Osteocyte (in vitro differentiated cells): ENCODE results near the gene PIK3C2B. TPM values are rescaled to one million over a fixed set of nuclear protein-coding genes. Genes with fewer than 3 reads are reported as not detected.

Experiments used
- DNase-seq: peaks from one replicate; pipeline ENCODE4 v3.0.0; 2021; ENCODE audit warnings: mixed read lengths; ENCODE audit not compliant: unreplicated experiment; ENCODE audit errors: extremely low spot score
- H3K27ac Mint-ChIP-seq: one replicate; pipeline ENCODE4 v1.8.0; 2021; ENCODE audit warnings: mild to moderate bottlenecking, mixed read lengths; ENCODE audit not compliant: unreplicated experiment
- H3K27me3 Mint-ChIP-seq: one replicate; pipeline ENCODE4 v1.8.0; 2021; ENCODE audit warnings: mixed read lengths; ENCODE audit not compliant: unreplicated experiment
- H3K36me3 Mint-ChIP-seq: one replicate; pipeline ENCODE4 v1.8.0; 2021; ENCODE audit warnings: mixed read lengths; ENCODE audit not compliant: unreplicated experiment
- H3K4me1 Mint-ChIP-seq: one replicate; pipeline ENCODE4 v1.8.0; 2021; ENCODE audit warnings: mixed read lengths; ENCODE audit not compliant: unreplicated experiment
- H3K4me3 Mint-ChIP-seq: one replicate; pipeline ENCODE4 v1.8.0; 2021; ENCODE audit warnings: mild to moderate bottlenecking, moderate library complexity, mixed read lengths; ENCODE audit not compliant: unreplicated experiment
- H3K9me3 Mint-ChIP-seq: one replicate; pipeline ENCODE4 v1.8.0; 2021; ENCODE audit warnings: mixed read lengths; ENCODE audit not compliant: unreplicated experiment
- long read RNA-seq: library from polyadenylated mRNA; unstranded; transcript quantifications from one replicate; pipeline ENCODE4 v2.0.0, GENCODE V29; 2021
- total RNA-seq: library from RNA; stranded (reverse); gene quantifications from 2 replicates; pipeline ENCODE4 v1.2.1, GENCODE V29; 2021
- TF ChIP-seq, protein P1 (sequence below): fragments of 200-600 bp; sonication (generic); IDR thresholded peaks from 2 replicates; pipeline ENCODE4 v1.5.0; 2021; ENCODE audit warnings: antibody characterized with exemption, mild to moderate bottlenecking, moderate library complexity

Gene PIK3C2B, protein sequence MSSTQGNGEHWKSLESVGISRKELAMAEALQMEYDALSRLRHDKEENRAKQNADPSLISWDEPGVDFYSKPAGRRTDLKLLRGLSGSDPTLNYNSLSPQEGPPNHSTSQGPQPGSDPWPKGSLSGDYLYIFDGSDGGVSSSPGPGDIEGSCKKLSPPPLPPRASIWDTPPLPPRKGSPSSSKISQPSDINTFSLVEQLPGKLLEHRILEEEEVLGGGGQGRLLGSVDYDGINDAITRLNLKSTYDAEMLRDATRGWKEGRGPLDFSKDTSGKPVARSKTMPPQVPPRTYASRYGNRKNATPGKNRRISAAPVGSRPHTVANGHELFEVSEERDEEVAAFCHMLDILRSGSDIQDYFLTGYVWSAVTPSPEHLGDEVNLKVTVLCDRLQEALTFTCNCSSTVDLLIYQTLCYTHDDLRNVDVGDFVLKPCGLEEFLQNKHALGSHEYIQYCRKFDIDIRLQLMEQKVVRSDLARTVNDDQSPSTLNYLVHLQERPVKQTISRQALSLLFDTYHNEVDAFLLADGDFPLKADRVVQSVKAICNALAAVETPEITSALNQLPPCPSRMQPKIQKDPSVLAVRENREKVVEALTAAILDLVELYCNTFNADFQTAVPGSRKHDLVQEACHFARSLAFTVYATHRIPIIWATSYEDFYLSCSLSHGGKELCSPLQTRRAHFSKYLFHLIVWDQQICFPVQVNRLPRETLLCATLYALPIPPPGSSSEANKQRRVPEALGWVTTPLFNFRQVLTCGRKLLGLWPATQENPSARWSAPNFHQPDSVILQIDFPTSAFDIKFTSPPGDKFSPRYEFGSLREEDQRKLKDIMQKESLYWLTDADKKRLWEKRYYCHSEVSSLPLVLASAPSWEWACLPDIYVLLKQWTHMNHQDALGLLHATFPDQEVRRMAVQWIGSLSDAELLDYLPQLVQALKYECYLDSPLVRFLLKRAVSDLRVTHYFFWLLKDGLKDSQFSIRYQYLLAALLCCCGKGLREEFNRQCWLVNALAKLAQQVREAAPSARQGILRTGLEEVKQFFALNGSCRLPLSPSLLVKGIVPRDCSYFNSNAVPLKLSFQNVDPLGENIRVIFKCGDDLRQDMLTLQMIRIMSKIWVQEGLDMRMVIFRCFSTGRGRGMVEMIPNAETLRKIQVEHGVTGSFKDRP (N-terminal part only)
- total RNA-seq, result 14.9 and 17.5 TPM in 2 replicates
- long read RNA-seq, partial matches to known transcripts, result 0 of 4 reads
- long read RNA-seq, other reads (novel, unspliced or antisense), result 4 of 4 reads

DNA sequence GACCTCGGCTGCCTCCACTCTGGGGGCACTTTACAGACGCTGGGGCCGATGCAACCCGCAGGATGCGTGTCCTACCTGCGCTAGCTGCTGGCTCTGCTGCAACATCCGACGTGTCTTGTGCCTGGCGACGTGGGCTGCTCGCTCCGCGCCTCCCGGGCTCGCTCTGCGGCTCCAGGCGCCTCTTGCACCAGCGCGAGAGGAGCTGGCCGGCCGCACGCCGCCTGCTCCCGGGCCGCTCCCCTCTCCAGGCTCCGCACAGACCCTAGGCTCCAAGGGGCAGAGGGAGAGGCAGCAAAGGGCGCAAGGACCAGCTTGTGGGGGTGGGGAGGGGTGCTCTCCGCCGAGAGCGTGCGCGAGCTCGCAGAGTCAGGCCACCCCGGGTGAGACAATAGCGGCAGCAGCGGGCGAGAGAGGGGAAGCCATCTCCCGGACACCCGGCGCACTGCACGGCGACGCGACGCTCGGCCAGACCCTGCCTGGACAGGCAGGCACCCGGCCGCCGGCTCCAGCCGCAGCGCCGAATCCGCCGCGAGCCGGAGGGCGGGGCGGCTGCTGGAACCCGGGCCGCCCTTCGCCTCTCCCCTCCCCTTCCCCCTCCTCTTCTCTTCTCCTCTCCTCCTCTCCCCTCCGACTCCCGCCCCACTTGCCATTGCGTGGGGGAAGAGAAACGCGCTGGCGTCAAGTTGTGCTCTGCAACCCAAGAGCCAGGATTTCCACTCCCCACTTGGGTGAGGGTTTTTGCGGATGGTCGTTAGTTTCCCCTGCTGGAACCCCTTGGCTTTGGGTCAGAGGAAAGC is at the start of gene PIK3C2B:
Gene PIK3C2B (minus strand): TSS at position 525 of the 797 bp plus-strand sequence. CDS start 25,003 bp downstream, outside the sequence.
- peaks cover 5% of the 10 kb centered on the region for H3K27me3 Mint-ChIP-seq
- TF ChIP-seq, protein P1, sequence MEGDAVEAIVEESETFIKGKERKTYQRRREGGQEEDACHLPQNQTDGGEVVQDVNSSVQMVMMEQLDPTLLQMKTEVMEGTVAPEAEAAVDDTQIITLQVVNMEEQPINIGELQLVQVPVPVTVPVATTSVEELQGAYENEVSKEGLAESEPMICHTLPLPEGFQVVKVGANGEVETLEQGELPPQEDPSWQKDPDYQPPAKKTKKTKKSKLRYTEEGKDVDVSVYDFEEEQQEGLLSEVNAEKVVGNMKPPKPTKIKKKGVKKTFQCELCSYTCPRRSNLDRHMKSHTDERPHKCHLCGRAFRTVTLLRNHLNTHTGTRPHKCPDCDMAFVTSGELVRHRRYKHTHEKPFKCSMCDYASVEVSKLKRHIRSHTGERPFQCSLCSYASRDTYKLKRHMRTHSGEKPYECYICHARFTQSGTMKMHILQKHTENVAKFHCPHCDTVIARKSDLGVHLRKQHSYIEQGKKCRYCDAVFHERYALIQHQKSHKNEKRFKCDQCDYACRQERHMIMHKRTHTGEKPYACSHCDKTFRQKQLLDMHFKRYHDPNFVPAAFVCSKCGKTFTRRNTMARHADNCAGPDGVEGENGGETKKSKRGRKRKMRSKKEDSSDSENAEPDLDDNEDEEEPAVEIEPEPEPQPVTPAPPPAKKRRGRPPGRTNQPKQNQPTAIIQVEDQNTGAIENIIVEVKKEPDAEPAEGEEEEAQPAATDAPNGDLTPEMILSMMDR, result peak; percentile 62
- H3K27ac Mint-ChIP-seq, result peak within 1 kb of the TSS; percentile 87
- DNase-seq, result peak; percentile 92
- H3K36me3 Mint-ChIP-seq, result no peaks in the 10 kb centered on the region
- H3K4me1 Mint-ChIP-seq, result peaks cover 29% of the 10 kb centered on the region
- H3K4me3 Mint-ChIP-seq, result peak within 1 kb of the TSS; percentile 89
- H3K9me3 Mint-ChIP-seq, result no peaks in the 10 kb centered on the region

DNA sequence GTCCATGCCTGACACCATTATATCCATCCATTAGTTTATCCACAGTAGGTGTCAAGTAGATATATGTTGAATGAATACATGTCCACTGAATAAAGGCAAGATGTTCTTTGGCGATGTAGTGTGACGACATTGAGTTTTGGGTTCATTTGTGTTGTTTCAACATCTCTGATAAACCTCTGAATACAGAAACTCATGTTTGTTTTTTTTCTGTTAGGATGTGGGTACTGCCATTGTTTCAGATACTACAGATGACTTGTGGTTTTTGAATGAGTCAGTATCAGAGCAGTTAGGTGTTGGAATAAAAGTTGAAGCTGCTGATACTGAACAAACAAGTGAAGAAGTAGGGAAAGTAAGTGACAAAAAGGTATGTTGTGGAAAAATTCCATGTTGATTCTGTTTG is 49.7 kb upstream of the PIK3C2B start:
- Mint-ChIP-seq H3K36me3 (peaks cover 70% of the 10 kb centered on the region), H3K4me3 (no peak overlapping the region), H3K4me1 (peaks cover 21% of the 10 kb centered on the region), H3K9me3 (no peaks in the 10 kb centered on the region), H3K27ac (no peak overlapping the region), H3K27me3 (no peaks in the 10 kb centered on the region)
- no peak for DNase-seq
- TF ChIP-seq, protein P1, result no peak

DNA sequence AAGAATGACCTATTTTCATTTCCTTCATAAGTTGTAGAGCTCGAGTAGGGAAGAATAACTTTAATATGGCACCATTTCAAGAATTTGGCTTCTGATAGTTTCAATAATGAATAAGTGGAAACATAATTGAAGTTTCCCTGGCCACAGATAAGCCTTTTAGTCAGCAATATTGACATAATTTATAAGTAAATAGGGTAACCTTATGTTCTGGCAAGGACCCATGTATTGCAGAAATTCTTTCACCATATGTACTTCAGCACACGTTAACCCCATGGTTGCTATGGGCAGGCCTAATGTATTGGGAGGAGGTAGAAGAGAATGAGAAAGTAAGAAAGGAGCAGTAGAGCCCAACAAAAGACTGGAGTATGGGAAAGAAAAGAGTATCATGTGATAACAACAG is 47.0 kb upstream of the PIK3C2B start:
- H3K9me3 Mint-ChIP-seq, result no peaks in the 10 kb centered on the region
- no peak for DNase-seq
- H3K27me3 Mint-ChIP-seq, result no peaks in the 10 kb centered on the region
- H3K36me3 Mint-ChIP-seq, result peaks cover 66% of the 10 kb centered on the region
- H3K4me3 Mint-ChIP-seq, result no peak overlapping the region
- TF ChIP-seq, protein P1, result no peak
- H3K4me1 Mint-ChIP-seq, result peaks cover 21% of the 10 kb centered on the region
- no peak overlapping the region for H3K27ac Mint-ChIP-seq

DNA sequence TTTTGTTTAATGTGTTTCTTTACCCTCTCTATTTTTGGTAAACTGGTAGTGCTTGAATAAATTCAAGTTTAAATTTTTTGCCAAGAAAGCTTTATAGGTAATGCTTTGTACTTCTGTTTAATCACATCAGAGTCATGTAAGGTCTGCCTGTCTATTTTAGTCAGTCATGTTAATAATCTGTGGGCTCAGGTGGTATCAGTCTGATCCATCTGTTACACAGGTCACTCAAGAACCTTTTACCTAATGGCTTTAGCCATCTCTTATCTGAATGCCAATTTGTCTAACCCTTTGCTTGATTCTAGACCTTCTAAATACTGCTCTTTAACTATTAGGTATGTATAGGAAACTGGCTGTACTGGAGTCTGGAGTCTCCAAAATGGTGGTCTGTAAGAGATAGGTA is 38.2 kb upstream of the PIK3C2B start:
- Mint-ChIP-seq H3K4me1 (no peaks in the 10 kb centered on the region), H3K27ac (no peak overlapping the region), H3K36me3 (peaks cover 59% of the 10 kb centered on the region), H3K4me3 (no peak overlapping the region), H3K9me3 (no peaks in the 10 kb centered on the region), H3K27me3 (no peaks in the 10 kb centered on the region)
- TF ChIP-seq, protein P1, result no peak
- no peak for DNase-seq
